ENCODE data around the gene MTX3. TPM values are rescaled to one million over a fixed set of nuclear protein-coding genes. Genes with fewer than 3 reads are reported as not detected.

Gene MTX3
- total and polyA plus RNA-seq, 2 donors (not counting 3 experiments of a cell fraction or from before 2014, with no cell fraction given): 2.9 to 8.3 TPM

- intact Hi-C loops (cut with micrococcal nuclease) (no loop called here), dilution Hi-C loops (cut with MboI; ENCODE audit: extremely low pct_ligation_motif_present, low sequenced_read_pairs) (no loop called here)
- Histone ChIP-seq H3K4me2 (ENCODE audit: insufficient read depth, low read length) (no peak overlapping the region), H3K9me3 (replicated peaks; ENCODE audit: control insufficient read depth, insufficient read depth, low read length) (no peaks in the 10 kb centered on the region), H3K9me1 (replicated peaks; ENCODE audit: control insufficient read depth, extremely low read depth, insufficient read depth, low read length) (no peaks in the 10 kb centered on the region), H2AFZ (ENCODE audit: low read depth, low read length) (no peak overlapping the region), H3K79me2 (ENCODE audit: control insufficient read depth, insufficient read depth, low read length) (no peaks in the 10 kb centered on the region), H3K36me3 (ENCODE audit: control insufficient read depth in 2 of 2, extremely low read depth in 1 of 2, insufficient read depth in 2 of 2, low read length in 2 of 2) (no peaks in the 10 kb centered on the region), H3K27me3 (ENCODE audit: control insufficient read depth in 2 of 2, insufficient read depth in 2 of 2, low read length in 2 of 2) (no peaks in the 10 kb centered on the region), H3K4me3 (replicated peaks in 1 of 3; ENCODE audit: insufficient read depth in 1 of 3, low read depth in 1 of 3, low read length in 3 of 3) (no peak overlapping the region), H4K20me1 (replicated peaks; ENCODE audit: control insufficient read depth, extremely low read depth, insufficient read depth, low read length) (no peaks in the 10 kb centered on the region), H3K9ac (replicated peaks; ENCODE audit: extremely low read depth, insufficient read depth, low read length) (no peak overlapping the region), H3K4me1 (ENCODE audit: control insufficient read depth, extremely low read depth, insufficient read depth, low read length) (no peaks in the 10 kb centered on the region), H3K27ac (ENCODE audit: insufficient read depth, low read depth, low read length) (no peak overlapping the region)
- TF ChIP-seq FOS (IDR thresholded peaks at IDR 0.05; ENCODE audit: borderline replicate concordance, insufficient read depth, low read length): no peak
- no peak for TF ChIP-seq EZH2 (IDR thresholded peaks at IDR 0.05; ENCODE audit: borderline replicate concordance, low read depth, low read length, severe bottlenecking)
- TF ChIP-seq POLR2A (IDR thresholded peaks at IDR 0.05; ENCODE audit: low read depth, low read length): no peak
- TF ChIP-seq CTCF (IDR thresholded peaks at IDR 0.05; ENCODE audit: extremely low read depth in 1 of 2, insufficient read depth in 1 of 2, low read depth in 1 of 2, low read length in 2 of 2): no peak
- no peak for TF ChIP-seq POLR2AphosphoS5 (IDR thresholded peaks at IDR 0.05; ENCODE audit: insufficient read depth, low read depth, low read length)
- TF ChIP-seq MAX (IDR thresholded peaks at IDR 0.05; ENCODE audit: insufficient read depth, insufficient read length): no peak
- TF ChIP-seq MYC (IDR thresholded peaks at IDR 0.05; ENCODE audit: low read depth, low read length): no peak
- TF ChIP-seq JUN (IDR thresholded peaks at IDR 0.05; ENCODE audit: borderline replicate concordance, insufficient read depth, insufficient read length, low read depth): no peak
- no peak for TF ChIP-seq GATA2 (IDR thresholded peaks at IDR 0.05; ENCODE audit: insufficient read depth, insufficient read length, low read depth, low read length)
- POLR2A ChIA-PET: no interaction called here
- CTCF ChIA-PET: no interaction called here
- FAIRE-seq (no peak), DNase-seq (ENCODE audit: low read depth, low spot score) (no peak)
- BruUV-seq (replicated peaks): no TSS peak
Measured at GRCh38 chr5:79931409-79931808, 59.7 kb downstream of the MTX3 start.
